Activated CD4-positive, CD25-positive, alpha-beta regulatory T cell (primary cell): Measurements from ENCODE around the gene FCAMR.

Experiments used
- DNase-seq, 4 experiments: peaks; one replicate each; lab custom pipeline; 2025; lab: John Stamatoyannopoulos, UW

FCAMR gene, protein sequence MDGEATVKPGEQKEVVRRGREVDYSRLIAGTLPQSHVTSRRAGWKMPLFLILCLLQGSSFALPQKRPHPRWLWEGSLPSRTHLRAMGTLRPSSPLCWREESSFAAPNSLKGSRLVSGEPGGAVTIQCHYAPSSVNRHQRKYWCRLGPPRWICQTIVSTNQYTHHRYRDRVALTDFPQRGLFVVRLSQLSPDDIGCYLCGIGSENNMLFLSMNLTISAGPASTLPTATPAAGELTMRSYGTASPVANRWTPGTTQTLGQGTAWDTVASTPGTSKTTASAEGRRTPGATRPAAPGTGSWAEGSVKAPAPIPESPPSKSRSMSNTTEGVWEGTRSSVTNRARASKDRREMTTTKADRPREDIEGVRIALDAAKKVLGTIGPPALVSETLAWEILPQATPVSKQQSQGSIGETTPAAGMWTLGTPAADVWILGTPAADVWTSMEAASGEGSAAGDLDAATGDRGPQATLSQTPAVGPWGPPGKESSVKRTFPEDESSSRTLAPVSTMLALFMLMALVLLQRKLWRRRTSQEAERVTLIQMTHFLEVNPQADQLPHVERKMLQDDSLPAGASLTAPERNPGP

DNA sequence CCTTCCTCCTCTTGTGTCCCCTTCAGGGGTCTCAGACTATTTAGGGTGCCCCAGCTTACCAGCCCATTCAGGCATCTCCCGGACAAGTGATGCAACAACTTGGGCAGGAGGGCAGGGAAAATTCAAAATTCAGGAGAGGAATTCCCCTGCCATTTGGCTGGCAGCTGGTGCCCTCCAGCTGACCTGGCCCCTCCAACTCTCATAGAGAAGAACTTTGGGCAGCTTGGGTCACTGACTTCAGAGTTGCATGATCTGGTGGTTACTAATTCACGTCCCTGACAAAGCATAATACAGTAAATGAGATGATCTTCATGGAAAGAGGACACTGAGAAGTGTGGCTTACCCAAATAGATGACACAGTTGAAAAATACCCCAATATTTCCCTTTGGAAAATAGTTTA lies at the start of gene FCAMR:
TSS of gene FCAMR (minus strand) at position 15 of the 400 bp plus-strand sequence. CDS start 335 bp downstream, outside the sequence.
- DNase-seq: no peak

DNA sequence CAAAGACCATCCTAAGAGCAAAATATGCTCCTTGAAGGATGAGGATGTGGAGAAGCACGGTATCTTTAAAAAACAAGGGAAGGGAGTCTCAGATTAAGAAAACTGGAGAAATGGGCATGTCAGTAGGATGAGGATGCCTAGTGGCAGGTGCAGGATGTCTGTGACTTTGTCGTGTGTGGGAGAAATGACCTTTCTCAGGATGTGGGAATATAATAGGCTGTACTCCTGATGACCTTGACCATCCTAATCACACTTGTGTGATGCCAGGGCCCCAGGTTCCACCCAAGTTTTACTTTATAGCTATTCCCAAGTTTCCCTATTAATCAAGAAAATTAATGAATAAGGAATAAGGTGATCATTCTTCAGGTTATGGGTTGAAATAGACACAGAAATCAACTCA lies 49.4 kb upstream of the FCAMR start:
- DNase-seq: no peak

DNA sequence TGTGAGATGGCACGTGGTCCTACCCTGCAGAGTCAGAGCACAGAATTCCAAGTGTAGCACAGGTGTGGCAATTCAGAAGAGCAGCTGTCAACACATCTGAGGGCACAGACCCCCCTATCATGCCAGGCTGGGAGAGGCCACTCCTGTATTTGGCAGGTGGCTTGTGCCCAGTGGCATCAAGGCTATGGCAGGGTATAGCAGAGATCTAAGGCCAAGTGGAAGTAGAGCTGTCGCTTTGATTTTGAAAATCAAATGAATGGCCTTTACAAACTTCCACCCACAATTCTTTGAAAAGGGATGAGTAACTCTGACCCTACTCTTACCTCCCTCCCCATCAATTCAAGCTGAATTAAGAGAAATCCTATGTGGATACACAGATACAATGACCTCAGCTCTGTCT lies 48.9 kb upstream of the FCAMR start:
- DNase-seq: no peak

DNA sequence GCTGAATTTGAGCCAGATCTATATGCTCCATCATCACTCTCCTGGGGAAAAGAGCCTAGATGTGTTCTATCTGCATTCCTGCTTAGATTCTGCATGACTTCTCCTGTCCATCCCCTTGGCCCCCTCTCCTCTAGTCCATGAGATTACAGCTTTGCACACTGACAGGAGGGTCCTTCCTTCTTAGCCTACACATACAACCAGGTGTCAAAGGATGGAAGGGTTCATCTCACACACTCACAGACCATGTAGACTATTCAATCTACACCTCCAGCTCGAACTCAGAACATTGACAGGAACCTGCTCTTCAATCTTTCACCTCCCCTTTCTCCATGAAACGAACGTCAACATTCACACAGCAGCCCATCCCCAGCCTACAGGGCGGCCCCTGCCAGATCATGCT lies 48.4 kb upstream of the FCAMR start:
- DNase-seq: no peak

DNA sequence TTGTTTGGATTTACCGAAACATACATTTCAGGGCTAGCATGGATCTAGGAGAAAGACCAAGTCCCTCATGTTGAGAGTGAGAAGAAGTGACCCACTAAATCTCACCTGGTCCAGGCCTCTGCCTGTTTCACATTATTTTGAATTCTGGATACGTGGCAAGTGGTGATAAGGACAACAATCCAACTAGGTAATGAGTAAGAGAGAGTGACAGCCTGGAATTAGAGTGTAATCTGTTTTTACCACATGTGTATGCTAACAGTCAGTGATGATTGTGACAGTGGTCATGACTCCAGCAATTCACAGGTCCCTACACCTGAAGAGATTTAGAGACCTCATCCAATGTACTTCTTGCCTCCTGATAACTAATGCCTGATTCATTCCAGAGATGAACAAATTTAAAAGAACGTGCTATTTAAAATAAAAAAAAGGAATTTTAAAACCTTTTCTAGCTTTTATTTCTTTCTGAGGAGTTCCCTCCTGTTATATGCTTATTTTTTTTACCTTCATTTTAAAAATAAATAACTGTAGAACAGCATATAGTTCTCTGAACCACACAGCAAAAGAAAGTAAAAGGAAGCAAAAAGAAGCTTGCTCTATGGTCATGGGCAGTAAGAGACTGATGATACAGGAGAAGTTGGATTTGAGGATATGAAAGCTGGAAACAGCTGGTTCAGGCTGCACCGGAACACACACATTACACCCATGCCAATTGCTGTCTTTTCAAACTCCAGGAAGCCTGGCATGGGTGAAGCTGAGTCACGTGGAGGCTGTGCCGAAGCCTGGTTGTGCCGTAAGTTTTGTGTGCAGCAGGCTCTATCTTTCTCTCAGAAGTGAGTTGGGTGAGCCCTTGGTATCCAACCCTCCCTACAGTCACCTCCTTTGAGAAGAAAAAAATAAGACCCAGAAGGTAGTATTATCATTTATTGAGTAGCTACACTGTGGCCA lies 47.6 kb upstream of the FCAMR start:
- no peak for DNase-seq

DNA sequence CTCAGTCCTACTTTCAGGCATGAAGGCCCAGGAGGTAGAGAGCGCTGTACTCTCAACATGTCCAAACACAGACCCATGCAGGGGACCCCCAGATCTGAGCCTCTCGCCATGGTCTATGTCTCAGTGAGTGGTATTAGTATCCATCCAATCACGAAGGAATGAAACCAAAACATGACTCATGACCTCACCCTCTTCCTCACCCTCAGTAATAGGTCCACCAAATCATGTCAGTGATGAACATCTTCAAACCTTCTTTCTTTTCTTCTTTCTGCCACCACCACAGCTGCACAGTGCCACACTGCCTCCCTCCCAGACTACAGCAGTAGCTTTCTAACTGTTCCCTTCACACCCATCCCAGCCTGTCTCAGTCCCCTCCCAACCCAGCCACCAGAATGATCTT lies 45.5 kb upstream of the FCAMR start:
- no peak for DNase-seq

DNA sequence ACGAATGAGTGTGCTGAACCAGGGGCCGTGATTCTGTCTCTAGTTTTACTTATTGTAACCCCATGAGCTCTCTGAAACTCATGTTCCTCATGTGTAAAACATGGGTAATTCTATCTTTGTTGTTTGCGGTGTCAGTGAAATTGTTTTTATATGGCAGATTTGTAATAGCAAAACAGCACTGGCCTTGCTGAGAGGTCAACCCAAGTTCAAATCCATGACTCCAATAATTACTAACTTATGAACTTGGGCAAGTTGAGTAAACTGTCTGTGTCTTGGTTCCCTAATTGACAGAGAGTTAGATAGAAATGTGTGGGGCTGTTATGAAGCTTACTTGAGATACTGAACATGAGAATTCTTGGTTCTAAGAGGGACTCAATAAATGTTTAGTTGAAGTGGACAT lies 44.5 kb upstream of the FCAMR start:
- no peak for DNase-seq

DNA sequence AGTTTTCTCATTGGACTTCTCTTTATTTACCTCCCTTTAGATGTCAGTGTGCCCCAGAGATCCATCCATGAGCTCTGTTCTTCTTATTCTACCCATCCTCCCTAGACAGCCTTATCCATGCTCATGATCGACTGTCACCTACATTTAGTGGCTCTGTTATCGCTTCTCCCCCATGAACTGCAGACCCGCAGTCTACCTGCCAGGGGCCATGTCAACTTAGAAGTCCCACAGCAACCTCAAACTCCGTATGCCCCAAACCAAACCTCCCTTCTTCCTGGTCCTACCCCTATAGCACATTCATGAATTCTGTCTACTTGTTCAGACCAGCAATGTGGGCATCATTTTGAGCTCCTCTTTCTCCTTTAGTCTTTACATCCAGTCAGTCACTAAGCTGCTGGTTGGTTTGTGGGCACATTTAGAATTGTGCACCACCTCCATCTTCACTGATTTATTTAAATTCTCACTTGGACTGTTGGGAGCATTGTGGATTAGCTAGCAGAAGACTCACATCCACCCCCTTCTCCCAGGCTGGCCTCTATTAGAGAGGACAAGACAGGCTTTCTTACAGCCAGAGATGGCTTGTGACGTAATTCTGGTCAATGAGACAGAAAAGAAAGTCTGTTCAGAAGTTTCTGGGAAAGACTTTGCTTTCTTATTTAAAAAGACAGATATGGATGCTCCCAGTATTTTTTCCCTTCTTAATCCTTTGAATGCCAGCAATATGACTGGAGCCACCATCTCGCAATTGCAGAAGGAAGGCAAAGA lies 43.2 kb upstream of the FCAMR start:
- no peak for DNase-seq

DNA sequence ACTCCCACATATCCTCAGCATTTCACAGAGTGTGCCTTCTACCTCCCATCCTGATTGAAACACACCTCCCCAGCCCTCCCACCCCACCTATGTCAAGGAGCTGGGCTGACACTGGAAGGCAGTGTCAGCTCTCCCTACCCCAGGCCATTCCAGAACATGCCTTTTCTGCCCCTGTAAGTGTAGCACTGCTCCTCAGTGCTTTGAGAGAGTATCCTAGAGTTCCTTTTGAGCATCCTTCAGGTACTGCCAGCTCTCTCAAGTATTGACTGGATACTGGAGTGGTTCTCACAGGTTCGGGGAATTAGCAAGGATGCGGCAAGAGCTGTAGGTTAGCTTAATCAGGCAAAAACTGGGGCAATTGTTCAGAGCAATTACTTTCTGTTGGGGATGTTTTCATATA lies 40.5 kb upstream of the FCAMR start:
- no peak for DNase-seq

DNA sequence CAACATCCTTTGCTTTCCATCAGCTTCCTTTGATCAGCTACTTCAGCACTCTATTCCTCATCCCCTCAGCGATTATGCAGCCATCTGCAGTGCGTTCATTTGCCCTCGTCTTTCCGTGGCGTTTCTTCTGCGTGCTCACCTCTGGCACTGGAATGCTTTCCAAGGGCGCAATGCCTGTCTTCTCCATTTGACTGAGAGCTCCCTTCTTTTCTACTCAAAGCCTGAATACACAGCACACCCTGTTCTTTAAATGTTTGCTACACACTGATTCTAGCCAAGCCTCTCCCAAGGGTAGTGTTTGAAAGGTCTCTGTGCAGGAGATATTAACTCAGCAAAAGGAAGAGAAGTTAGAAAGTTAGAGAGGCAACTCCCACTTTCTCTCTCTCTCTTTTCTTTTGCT lies 39.7 kb upstream of the FCAMR start:
- no peak for DNase-seq

DNA sequence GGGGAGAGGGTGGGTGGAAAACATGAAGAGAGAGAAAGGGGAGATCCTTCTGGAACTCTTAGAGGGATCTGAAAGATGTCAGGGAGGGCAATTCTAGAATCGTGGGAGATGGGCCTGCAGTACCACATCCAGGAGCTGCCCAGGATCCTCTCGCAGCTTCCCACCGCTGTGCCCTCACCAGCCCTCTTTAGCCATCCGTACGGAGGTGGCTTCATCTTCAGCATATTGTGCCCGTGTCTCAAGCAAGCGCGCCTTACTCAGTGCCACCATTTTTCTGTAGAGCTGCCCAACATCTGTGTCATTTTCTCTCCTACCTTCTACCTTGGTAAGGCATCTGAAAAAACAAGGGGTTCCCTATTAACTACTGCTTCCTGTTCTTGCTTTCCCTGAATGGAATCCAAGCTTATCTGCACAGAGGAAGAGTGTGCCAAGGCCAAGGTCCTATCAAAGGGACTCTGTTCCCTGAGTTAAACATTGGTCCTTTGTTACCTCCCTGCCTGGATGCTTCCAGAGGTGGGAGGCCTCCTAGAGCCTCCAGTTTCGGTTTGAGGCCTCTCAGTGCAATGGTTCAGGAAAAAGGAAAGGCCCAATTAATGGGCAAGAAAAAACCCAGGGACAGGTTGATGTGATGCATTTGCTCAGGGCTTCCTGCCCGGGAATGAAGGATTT lies 39.1 kb upstream of the FCAMR start:
- no peak for DNase-seq

DNA sequence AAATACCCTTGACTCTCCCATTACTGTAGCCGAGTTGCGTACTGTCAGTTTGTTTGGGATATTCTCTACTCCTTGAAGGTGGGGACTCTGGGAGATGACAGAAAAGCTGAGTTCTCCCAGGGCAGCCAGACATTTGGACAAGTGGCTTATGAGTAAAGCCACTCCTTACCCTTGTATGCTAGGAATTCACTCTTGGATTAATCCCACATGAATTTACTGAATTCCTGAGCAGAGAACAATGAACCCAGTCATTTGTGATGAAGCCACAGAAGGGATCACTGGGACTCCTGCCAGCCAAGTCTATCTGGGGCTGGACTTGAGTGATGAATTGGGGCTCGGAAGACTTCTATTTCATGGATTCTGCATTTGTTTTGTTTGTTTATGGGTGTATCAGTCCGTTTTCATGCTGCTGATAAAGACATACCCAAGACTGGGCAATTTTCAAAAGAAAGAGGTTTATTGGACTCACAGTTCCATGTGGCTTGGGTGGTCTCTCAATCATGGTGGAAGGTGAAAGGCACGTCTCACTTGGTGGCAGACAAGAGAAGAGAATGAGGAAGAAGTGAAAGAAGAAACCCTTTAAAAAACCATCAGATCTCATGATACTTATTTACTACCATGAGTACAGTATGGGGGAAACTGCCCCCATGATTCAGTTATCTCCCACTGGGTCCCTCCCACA lies 37.2 kb upstream of the FCAMR start:
- DNase-seq: no peak

DNA sequence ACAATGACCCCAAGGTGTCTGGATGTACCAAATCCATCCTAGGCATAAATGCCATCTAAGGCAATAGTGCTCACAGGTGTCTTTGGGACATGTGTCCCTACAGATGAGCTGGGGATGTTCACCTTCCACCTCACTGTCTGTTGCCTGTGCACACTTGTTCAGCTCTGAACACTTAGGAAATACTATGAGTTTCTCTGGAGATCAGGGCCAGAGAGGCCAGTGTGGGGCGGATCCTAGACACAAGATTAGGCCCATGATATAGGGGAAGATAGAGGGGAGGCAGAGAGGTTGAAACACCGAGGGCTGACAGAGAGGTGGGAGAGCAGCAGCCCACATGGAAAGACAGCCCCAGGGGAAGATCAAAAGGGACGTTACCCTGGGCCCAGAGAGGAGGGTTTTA lies 36.7 kb upstream of the FCAMR start:
- DNase-seq: no peak

DNA sequence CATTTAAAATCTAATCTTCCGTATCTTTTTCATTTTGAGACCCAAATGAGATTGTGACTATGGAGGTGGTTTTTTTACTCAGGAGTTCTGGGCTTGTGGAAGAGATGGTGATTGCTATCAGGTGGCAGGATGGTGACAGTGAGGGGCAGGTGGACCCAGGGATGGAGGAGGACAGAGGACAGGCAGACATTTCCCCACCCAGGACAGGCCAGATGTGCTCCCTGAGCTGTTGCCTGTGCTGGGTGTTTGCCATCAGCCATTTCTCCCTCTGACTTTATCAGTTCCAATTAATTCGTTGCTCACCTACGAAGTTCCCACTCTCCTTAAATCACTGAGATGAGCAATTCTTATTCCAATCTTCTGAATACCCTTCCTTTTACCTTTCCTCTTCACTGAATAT lies 35.8 kb upstream of the FCAMR start:
- no peak for DNase-seq

DNA sequence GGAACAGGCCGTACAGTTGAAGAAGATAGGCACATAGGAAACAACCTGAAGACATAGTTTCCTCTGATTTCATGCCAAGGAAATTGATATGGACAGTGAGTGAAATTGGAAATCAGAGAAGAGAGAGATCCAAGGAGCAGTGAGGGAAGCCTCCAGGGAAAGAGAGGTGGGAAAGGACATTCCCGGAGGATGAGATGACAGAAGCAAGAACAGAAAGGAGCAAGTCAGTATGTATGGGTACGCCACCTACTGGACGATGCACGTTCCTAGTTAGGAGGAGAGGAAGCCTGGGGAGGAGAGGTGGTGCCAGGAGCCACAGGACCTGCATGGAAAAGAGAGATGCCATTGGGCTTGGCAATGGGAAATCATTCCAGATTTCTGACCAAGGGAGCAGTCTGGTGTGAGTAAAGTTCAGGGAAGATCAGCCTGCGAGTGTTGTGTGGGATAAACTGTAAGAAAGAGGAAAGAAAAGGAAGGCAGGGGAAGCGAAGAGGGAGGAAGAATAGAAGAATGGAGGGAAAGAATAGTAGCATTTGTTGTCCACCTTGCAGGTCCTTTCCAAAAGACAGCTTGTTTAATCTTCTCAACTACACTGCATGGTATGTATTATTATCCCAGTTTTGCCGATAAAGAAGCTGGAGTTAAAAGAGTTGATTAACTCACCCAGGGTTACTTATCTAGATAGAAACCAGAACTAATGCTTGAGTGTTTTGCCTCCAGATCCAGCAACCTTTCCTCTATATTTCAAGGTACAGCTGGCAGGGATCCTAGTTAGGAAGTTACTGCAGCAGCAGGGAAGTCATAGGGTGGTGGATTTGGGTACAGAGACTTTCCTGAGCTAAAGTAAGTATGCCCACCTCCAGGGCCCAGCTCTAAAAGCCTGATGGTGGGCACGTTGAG lies 34.9 kb upstream of the FCAMR start:
- DNase-seq: no peak

DNA sequence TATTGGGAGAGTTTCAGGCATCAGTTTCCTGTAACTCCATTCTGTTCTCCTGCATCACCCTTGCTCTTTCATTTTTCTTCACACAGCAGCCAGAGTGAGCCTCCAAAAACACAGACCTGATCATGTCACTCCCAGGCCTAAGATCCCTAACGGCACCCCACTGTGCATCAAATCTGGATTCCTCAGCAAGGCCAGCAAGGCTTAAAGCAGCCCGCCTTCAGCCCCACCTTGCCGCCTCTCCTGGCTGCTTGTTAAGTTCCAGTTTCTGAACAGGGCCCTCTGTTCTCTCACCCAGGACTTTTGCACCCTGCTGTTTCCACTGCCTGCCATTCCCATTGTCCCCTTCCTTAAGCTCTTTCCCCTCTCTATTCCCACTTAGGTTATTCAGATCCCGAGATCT lies 33.0 kb upstream of the FCAMR start:
- no peak for DNase-seq

DNA sequence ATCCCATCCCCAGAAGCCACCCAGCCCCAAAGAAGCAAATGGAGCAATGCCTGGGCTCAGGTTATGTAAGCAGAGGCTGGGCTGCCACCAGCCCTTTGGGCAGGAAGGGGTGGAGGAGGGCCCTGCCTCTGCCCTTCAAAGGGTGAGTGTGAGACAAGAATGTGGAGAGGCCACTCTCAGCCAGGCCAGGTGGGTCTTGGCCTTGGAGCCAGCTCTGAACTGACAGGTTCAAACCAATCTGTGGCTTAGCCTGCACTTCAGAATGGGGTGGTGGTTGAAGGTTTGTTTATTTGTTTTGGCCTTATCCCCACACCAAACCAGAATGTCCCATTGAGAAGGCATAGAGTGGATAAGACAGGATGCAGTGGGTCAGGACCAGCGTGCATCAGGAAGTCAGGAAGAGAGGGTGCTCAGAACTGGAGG lies 32.5 kb upstream of the FCAMR start:
- no peak for DNase-seq

DNA sequence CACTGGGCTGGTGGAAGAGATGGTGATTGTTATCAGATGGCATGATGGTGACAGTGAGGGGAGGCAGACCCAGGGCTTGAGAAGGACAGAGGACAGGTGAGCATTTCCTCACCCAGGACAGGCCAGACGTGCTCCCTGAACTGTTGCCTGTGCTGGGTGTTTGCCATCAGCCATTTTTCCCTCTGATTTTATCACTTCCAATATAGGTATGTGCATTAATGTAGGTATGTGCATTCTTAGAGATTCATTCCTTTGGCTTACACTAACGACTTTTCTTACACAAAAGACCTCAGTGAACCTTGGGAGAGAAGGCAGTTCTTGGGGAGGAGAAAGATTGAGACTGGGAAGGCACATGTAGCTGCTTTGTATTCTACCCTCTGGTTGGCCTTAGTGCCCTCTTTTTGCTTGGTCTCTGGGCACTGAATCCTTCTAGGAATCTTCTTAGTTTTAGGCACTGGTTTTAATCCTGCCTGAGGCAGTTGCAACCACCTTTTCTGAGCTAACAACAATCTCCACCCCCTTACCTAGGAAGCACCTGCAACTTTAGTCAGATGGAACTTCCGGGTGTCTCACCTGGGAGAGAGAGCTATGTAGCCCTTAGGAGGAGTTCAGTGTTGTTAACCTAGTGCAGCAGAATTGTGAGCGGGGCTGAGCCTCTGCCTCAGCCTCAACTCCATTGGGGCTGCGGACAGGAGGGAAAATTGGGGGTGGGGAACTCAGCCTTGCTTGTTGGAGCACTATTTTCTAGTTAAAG lies 31.4 kb upstream of the FCAMR start:
- no peak for DNase-seq
